Measurements from ENCODE around the gene LAMTOR3.

- TF ChIP-seq POLR2A (IDR thresholded peaks at IDR 0.05), result no peak
- no peak for TF ChIP-seq CTCF (IDR thresholded peaks at IDR 0.05)
- TF ChIP-seq POLR2AphosphoS5 (IDR thresholded peaks at IDR 0.05), result no peak
Observed at GRCh38 chr4:99847362-99847976, 46.8 kb downstream of the LAMTOR3 start.
